Activated CD4-positive, CD25-positive, alpha-beta regulatory T cell (primary cell): ENCODE data around the gene TOPBP1.

ENCODE experiments used
- DNase-seq, 4 experiments: peaks; one replicate each; lab custom pipeline; 2025; lab: John Stamatoyannopoulos, UW

TOPBP1 gene

DNA sequence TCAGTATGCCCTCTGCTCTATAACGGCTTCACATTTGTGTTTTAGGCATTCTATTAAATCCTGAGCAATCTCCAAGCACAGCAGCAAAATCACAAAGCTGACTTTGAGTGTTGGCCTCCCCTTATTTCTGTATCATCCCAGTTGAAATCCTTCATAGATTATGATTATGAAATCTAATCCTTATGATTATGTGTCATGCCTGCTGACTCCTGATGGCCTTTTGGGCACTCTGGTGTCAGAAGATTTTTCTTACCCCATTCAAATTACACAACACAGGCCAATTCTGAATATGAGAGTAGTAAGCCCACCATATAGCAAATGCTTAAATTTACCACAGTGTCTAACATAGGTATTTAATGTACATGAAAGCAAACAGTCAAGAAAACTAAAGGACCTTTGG, 53.9 kb downstream of the TOPBP1 start:
- DNase-seq: no peak

DNA sequence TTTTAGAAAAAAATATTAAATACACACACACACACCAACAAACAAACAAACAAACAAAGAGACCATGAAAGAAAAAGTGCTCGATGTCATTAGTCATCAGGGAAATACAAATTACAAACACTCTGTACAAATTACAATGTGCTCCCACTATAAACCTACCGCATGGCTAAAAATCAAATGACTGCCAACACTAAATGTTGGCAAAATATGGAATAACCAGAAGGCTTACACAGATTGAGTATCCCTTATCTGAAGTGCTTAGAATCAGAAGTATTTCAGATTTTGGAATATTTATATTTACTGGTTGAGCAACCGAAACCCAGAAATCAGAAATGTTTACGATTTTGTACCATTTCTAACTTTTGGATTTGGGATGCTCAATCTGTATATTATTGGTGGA, 54.8 kb downstream of the TOPBP1 start:
- DNase-seq: no peak

DNA sequence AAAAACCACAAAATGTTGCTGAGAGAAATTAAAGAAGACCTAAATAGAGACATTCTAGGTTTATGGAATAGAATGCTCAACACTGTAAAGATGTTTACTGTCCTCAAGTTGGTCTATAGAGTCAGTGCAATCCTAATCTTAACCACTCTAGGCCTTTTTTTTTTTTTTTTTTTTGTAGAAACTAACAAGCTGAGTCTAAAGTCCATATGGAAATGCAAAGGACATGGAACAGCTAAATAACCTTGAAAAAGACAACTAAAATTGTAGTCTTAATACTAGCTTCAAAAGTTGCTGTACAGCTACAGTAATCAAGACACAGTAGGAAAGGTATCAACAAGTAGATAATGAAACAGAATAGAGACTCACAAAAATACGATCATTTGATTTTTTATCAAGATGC, 55.4 kb downstream of the TOPBP1 start:
- no peak for DNase-seq

DNA sequence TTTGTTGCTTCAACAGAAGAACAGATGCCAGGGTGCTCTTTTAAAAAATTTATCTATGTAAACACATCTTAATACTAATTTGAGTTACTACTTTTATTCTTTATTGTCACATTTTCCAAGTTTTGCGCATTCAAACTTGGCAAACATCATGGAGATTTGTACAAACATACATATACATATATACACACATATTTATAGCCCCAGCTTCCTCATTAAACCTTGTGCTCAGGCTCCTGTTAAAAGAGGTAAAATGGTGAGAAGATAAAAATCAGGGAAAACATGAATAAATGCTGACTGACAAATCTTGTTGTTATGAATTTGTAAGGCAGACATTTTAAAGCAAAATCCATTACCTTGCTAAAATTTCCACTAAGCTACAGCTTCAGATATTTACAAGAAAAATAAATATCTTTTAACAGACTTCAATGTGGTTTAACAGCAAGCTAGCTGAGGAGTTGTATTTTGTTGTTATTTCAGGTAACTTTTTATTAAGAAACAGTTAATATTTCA, 61.1 kb downstream of the TOPBP1 start:
- no peak for DNase-seq

DNA sequence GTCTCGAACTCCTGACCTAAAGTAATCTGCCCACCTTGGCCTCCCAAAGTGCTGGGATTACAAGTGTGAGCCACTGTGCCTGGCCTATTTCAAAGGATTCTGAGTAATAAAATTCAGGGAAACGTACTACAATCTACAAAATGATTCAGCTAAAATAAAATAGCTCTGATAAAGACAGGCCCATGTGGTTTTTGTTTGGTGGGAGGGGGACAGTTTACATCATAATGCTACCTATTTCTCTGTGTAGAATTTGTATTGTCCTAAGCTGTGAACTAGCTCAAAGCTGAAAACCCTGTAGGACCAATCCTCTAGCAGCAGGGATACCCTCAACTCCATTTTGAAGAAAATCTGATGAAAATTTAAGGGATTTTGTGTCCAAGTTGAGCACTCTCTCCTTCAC, 62.5 kb downstream of the TOPBP1 start:
- DNase-seq: no peak

DNA sequence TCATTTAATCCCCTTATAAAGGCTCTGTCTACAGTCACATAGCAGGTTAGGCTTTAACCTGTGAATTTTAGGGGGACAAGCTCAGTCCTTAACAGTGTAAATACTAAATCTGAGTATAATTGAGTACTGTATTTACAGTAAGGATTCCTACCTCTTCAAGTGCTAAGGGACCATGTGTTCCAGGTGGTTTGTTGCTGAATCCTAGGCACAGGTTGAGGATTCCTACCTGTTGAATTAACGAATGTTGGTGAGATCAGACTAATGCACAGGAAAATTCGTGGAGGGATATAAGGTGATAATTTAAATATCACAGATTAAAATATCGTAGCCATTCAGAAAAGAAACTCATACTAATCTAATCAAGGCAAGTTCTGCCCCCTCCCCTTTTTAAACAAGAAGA, 63.3 kb downstream of the TOPBP1 start:
- no peak for DNase-seq

DNA sequence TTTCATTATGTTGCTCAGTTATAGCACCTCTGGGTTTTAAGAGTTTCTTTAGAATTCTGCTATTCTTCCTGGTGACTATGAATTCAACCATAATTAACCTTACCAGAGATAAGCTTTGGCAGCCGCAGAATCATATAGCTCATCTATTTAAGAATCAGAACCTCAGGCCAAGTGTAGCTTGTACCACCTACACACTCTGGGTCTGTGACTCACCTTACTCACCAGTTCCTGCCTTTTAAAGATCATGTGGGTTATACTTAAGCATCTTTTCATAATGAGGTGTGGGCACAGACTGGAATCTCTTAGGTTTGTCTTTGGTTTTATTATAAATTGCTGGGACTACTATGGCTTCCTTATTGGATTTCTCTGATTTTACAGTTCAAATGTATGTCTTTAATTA, 66.4 kb downstream of the TOPBP1 start:
- DNase-seq: no peak

DNA sequence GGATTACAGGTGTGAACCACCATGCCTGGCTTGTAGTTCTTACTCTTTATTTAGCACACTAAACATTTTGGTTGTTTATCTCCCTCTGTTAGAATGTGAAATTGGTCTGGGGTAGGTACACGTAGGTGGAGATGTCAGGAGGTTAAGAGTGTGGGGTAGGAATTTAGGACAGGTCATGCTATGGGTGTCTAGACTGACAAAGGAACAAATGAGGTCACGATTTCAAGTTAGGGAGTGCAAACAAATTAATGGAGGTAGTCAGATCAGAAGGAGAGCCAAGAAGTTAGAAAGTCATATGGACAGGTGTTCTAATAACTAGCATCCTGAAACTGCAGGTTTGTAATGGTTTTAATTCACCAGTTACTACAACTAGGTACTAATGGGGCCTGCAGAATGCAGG, 68.5 kb downstream of the TOPBP1 start:
- DNase-seq: no peak

DNA sequence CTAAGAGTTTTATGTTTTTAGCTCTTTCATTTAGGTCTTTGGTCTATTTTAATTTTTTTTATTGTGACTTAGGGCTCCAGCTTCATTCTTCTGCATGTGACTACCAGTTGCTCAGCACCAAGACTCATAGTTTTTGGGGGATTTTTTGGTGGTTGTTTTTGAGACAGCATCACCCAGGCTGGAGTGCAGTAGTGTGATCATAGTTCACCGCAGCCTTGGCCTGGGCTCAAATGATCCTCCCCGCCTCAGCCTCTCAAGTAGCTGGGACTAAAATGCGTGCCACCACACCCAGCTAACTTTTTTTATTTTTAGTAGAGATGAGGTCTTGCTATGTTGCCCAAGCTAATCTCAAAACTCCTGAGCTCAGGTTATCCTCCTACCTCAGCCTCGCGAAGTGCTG, 68.9 kb downstream of the TOPBP1 start:
- no peak for DNase-seq

DNA sequence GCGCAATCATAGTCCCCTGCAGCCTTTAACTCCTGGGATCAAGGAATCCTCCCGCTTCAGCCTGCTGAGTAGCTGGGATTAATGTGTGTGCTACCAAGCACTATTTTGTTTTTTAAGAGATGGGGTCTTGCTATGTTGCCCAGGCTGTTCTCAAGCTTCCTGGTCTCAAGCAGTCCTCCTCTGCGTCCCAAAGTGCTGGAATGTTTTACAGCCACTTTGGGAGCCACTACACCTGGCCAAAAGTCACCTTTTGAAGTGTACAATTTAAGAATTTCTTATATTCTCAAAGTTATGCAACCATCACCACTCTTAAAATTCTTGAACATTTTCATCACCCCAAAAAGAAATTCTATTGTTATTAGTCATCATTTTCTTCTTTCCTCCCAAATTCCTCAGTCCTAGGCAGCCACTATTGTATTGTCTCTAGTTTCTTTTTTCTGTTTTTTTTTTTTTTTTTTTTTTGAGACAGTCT, 70.4 kb downstream of the TOPBP1 start:
- DNase-seq: no peak

DNA sequence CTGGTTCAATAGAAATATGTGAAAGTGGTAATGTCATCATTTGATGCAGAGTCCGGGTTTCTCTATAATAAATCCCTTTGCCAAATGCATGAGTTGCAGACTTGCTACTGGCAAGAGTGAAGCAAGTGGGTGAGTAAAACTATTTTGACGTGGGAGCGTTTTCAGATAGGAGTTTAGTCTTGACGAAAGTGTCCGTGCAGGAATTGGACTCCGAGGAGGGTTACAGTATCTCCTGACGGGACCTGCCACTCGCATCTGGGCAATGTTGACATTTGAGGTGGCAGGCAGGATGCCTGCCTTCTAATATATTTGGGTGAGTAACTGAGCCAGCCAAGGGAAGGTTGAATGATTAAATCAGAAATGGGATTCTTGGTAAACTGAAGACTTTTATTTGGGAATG, 72.2 kb downstream of the TOPBP1 start:
- no peak for DNase-seq

DNA sequence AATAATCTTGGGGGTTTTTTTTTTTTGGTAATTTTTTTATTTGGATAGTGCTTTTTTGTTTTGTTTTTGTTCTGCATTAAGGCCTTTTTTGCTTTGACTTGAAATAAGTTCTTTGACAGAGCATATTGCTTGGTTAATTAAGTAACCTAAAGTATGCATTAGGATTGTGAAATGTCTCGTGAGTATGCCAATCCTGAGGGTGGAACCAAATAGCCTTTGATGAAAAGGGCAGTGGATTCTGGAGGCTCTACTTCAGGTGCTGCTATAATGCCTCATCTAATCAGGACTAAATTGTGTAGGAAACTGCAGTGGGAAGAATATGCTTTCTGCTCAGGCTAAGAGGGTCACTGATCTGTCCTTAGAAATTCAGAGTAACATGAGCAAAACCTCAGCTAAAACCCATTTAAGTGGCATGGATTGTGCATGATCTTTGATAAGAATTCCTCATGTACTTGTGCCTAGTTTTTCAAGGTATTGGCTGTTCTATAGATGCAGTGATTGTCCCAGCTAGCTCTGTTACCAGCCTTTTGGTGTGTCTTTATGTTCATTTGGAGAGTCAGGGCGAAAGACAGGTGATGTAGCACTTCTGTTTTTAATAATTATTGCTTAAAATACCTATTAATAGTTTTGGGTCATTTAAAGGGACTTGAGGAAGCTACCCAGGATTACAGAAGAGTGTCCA, 72.8 kb downstream of the TOPBP1 start:
- no peak for DNase-seq

DNA sequence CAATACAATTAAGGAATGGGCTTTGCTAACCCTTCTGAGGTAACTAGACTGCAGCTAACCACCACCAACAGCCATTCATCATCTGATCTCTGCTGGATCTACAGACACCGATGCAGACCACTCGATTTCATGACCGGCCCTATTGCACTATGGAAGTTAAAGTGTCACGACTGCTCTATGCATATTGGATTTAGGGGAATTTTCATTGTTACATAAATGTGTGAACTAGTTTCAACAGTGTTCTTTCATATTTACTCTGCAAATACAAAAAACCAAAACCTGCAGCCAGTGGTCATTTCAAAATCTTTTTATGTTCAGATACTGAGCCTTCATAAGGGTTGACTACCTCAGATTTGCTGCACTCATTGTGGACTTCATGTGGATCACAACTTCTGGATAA, 73.7 kb downstream of the TOPBP1 start:
- no peak for DNase-seq

DNA sequence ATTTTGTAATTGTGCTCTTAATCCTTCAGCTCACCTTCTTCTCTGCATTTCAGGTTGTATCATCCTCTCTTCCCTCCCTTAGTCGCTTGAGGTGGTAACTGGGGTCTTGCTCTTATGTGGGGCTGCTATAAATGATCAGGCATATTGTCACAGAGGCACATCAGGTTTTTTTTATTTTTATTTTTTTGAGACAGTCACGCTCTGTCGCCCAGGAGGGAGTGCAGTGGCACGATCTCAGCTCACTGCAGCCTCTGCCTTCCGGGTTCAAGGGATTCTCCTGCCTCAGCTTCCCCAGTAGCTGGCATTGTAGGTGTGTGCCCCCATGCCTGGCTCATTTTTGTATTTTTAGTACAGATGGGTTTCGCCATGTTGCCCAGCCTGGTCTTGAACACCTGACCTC, 78.3 kb downstream of the TOPBP1 start:
- DNase-seq: no peak

DNA sequence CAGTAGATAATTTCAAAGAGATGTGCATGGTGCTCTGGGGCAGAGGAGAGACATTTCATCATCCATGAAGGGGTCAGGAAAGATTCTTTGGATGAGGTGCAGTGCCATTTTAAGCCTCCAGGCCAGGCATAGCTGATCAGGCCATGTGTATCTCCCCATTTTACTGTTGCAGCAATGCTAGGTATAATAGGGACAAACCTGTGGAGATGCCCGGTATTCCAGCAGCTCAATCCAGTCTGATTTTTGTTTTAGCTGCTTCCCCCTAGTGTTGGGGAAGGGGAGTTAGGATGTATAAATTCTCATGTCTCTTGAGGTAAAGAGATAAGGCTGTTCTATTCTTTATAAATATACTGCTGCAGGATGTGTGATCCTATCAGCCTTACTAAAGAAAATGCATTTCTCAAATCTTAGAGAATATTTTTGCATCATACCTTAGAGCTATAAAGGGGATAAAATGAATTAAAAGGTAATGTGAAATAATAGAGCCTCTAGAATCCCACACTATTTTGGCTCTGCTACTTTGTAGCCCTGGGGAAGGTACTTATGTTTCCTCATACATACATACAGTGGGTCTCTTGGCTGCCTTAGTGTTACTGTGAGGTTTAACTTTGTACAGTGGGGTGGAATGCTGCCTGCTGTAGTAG, 83.1 kb downstream of the TOPBP1 start:
- no peak for DNase-seq

DNA sequence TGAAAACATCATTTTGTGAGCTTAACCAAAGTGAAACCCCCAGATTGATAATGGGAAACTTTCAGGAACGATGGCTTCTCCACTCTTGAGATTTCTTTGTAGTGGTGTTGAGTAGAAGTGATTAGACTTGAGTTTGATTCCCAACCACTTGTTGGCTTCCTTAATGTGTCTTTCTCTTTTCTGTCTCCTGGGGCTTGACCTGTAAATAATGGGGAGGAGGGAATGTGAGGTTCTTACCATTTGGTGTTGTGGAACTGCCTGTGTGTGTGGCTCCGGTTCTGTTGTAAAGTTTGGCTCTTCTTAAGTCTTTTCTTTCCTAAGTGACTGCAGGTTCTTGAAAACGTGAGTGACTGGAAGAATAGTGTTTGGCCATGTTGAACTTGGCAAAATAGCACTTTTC, 85.6 kb downstream of the TOPBP1 start:
- no peak for DNase-seq

DNA sequence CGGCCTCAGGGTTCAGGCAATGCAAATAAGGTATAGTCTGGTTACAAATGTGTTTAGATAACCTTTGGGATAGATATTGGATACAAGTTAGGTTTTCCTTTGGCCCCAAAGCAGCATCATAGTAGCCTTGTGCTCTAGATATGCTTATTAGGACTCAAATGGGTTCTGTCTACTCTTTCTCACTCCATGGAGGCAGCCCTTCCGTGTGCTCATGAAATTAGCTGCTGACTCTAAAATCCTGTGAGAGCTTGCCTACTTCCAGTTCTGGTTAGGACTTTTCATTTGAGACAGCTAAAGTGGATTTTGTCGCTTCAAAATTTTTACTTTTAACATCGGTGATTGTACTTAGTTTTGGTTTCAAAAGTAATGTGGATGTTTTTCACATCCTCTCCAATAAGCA, 86.7 kb downstream of the TOPBP1 start:
- no peak for DNase-seq

DNA sequence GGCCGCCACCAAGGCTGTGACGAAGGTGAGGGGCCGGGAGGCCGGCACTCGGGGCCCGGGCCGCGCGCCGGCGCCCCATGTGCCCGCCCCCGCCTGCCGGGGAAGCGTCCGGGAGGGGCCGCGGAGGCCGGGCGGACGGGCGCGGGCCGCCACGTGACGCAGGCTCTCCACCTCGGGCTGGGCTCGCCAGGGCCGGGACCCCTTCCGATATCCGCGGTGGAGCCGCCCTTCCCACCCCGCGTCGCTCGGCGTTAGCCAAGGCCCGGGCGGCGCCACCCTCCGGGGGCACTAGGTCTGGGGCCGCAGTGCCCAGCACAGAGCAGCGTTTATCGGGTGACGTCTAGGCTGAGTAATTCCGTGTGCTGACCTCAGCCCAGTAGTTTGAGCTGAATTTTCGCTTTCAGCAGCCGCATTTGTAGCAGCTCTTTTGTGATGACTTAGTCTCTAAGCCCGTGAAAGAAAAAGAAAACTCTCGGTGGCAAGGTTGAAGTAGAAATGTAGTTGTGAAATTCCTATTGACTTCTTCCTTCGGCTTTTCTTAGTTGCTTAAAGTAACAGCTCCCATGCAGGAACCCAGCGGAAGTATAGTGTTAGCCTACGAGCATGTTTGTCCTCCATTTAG, 87.4 kb downstream of the TOPBP1 start:
- DNase-seq: no peak

DNA sequence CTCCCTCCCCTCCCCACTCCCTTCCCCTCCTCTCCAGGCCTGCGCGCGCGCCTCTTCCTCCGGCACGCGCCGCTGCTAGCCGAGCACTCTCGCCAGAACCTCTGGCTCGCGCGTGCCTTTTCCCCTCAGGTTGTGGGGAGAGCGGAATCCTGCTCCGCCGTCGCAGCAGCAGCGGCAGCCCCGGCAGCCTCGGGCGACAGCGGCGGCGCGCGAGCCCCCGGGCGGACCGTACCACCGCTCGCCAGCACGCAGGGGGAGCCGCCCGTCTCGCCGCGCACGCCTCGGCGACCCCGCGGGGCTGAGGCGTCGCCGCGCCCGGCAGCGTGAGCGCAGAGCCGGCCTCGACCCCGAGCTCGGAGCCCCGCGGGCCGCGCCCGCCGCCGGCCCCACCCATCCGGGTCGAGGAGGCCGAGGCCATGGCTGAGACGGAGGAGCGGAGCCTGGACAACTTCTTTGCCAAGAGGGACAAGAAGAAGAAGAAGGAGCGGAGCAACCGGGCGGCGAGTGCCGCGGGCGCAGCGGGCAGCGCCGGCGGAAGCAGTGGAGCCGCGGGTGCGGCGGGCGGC, 88.0 kb downstream of the TOPBP1 start, which contains the start of gene CDV3:
TSS of gene CDV3 (plus strand) at position 58 of the 566 bp plus-strand sequence. CDS start at position 417, 359 bp downstream.
- no peak for DNase-seq

DNA sequence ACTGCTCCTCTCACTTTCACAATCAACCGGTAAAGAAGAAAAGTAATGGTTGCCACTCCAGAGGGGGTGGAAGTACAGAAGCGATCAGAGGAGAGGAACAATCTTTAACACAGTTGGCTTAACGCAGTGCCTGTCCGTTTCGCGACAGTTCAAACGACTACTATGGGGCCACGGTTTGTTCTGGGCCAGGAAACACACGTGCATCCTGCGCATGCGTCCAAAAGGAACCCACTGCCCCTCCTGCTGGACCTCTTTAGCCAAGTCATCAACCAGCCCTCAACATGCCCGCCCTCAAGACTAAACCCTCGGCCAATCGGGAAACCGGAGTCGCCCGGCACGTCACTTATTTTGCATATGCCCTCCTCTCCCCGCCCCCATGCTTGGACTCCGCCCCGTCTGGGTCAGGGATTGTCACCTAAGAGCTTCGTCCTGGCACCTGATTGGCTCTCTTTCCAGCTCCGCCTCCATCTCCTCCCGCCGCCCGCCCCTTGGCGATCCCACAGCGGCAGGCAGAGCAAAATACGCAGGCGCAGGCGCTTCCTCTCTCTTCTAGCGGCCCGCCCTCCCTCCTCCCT, 88.6 kb downstream of the TOPBP1 start:
- DNase-seq: no peak

DNA sequence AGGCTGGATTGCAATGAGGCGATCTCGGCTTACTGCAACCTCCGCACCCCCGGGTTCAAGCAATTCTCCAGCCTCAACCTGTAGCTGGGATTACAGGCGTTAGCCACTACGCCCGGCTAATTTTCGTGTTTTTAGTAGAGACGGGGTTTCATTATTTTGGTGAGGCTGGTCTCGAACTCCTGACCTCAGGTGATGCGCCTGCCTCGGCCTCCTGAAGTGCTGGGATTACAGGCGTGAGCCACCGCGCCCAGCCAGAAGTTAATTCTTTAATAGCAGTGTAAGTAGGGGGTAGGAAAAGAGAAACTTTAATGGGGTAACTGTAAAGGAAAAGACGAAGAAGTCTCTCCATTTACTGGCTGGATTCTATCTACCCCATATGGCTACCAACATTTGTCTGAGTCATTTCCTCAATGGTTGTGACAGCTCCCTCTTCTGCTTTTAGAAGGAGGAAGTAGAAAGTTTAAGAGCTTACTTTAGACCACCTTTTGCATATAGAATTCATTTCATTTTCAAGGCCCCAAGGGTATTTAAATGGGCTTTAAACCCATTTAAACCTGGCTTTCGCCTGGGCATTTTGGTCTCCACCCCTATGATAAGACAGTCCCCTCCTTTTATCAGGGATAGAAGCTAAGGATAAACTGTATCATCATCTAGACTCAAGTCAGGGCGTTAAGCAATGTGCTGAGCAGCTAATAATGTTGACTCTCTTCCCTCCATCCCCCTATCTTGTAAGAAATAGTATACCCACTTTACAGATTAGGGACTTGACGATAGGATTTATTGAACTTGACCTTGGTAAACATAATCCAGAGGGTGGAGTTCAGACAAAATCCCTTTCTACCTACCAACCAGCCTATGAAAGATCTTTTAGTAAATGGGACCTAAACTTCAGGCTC, 89.3 kb downstream of the TOPBP1 start:
- no peak for DNase-seq
